Activated CD8-positive, alpha-beta memory T cell treated with anti-CD3 and anti-CD28 coated beads, Interleukin-2, amount 50 U/mL, for 24 hours (primary cell): Measurements from ENCODE around the gene GPC6.

Experiments
- DNase-seq: peaks from one replicate; pipeline ENCODE4 v3.0.0-alpha.2; 2020; ENCODE audit errors: extremely low read depth

Gene GPC6

DNA sequence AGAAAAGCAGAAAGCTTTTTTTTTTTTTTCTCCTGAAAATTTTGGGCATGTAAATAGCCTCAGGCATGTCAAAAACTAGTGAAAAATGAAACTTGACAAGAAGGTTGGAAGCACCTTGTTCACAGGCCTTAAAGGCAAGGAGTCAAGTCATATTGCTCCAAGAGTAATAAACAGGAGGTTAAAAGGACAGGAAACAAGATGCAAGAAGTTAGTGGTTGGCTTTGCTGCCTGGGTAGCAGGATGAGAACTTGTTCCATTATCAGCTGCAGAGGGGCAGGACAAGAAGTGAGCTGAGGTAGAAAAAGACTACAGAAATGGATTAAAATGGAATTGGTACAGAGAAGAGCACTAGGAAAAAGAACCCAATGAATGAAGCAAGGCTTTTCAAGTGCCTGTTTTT lies 1010.3 kb downstream of the GPC6 start:
- DNase-seq = no peak

DNA sequence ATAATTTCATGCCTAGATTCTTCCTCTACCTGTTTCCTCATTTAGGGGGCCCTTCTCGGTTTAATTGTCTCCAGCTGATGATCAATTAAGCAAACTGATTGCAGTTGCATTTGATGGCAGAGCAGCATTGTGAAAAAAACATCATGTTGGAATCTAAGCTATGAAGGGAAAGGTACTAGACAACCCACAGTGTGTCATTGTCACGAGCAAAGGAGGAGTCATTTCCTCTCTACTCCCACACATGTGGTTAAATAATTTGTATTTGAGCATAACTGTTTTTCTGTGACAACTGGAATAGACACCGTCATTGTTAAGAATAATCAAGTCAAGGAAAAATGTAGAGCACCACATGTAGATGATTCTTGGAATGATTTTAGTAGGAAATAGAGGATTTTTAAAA lies 1012.5 kb downstream of the GPC6 start:
- no peak for DNase-seq

DNA sequence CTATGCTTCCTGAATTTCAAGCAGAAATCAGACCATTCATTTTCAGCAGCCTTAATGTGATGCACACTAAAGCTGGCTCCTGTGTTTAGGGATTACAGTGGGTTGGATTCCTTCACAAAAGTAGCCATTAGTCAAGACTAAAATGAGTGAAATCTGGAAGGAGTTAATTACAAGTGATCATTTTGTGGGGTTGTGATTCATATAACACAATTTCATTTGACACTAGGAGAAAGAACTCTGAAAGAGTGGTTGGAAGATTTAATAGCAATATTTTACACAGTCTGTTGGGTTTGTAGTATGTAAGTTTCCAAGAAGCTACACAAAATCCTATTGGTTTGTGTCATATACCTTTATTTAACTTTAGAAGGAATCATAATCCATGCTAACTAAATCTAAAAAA lies 1015.9 kb downstream of the GPC6 start:
- no peak for DNase-seq

DNA sequence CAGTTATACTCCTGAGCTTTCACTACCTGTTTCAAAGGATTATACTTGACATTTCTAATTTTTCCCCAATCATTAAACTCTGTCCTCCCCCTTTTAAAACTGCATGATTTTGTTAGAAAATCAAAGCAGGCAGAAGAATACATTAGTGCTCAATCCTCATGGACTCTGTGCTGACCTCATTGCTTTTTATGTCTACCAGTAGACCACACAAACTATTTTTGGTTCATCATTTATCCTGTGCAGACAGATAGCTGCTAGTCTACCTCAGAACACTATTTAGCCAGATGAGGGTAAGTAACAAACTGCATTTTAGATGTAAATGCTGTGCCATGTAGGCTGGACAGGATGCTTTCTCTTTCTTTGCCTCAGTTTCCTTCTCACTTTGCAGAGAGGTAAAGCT lies 1016.9 kb downstream of the GPC6 start:
- DNase-seq = no peak

DNA sequence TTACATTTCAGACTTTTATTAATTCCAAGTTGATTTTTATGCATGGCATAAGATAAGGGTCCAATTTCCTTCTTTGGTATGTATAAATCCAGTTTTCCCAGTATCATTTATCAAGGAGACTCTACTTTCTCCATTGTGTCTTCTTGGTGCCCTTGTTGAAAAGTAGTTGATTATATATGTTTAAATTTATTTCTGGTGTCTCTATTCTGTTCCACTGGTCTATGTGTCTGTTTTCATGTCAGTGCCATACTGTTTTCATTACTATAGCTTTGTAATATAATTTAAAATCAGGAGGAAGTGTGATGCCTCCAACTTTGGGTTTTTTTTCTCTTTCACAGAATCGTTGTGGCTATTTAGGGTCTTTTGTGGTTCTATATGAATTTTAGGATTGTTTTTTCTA lies 1019.9 kb downstream of the GPC6 start:
- no peak for DNase-seq

DNA sequence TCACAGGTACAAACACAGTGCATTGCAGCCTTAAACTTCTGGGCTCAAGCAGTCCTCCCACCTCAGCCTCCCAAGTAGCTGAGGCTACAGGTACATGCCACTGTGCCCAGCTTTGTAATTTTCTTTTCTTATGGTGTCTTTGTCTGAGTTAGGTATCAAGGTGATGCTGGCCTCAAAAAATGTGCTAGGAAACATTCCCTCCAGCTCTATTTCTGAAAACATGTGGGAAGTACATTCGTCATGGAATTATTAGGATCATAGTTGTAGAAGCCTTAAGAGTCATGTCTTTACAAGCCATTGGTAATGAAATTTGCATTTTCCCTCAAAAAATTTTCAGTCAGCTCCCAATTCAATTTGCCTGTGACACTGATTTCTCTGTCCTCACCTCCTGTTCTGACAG lies 1021.3 kb downstream of the GPC6 start:
- no peak for DNase-seq

DNA sequence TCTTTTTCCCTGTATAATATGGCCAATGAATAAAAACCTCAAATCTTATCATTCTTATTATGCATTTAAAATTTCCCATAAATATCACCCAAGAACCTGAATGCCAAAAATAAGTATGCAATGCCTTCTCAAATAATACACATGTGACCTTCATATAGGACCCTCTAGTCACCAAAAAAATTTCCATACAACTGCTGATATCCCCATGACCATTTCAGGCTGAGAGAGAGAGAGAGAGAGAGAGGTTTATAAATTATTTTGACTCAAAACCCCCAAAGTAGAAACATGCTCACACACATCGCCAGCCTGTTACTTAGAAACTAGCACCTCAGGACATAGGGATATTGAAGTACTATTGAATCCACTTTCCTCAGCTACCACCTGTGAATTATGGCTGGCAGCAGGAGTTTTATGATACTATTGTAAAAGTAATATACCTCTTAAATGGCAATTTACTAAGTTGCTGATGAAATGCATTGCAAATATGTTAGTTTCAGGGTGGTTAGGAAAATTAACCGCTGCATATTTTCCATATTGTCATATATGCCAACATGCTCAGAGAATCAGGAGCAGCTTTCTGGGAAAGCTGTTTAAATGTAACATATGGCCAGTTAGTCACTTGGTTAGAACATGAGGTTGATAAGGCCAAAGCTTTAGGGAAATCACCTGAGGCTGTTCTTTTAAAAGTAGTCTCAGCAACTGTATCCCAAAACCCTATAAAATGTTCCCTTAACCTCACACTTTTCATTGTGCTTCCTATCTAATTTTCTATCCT lies 1022.0 kb downstream of the GPC6 start:
- no peak for DNase-seq

DNA sequence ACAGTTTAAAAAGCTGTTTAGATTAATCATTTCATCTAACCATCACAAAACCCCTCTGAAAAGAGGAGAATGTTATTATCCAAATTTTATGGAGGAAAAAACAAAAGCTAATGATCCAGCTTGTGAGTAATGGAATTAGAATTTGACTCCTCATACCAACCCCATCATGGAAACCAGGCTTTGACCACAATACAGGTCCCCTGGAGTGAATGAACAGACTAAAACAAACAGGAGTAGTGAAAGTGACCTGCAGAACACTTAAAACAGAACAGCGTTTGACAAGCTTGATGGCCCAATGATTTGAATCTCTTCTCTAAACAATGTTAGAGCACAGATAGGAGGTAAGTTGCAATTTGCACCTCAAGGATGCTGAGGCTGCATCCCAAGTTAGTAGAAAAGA lies 1022.9 kb downstream of the GPC6 start:
- DNase-seq = no peak

DNA sequence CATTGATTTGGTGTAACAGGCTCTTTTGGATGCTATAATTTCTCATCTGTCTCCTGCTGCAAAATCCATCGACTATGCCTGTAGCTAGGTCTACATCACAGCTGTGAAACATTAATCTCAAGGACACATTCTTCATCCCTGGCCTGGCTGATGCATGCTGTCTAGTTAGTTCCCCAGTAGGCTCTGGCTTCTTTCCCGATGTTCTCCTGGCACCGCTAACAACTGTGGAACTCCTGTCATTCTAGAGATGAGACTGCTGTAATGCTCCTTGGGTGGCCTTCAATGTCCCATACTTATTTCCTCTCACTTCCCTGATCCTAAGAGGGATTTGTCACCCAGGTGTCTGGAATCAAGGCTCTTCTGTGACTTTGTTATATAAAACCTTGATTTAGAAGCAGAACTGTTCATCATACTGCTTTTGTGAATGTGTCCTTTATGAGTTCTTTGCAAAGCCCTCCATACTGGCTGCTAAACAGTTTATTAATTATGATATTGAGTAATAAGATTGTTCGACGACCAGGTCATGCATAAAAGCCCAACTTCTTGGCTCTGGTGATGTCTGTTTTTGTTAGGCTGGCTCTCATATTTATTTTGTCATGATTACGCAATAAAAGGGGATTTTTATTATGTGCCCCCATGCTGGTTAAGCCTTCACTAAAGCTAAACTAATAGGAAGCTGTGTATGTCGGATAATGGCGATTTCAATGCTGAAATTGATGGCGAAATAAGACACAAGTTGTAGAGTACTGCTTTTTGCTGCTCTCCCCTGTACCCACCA lies 1025.4 kb downstream of the GPC6 start:
- DNase-seq = no peak

DNA sequence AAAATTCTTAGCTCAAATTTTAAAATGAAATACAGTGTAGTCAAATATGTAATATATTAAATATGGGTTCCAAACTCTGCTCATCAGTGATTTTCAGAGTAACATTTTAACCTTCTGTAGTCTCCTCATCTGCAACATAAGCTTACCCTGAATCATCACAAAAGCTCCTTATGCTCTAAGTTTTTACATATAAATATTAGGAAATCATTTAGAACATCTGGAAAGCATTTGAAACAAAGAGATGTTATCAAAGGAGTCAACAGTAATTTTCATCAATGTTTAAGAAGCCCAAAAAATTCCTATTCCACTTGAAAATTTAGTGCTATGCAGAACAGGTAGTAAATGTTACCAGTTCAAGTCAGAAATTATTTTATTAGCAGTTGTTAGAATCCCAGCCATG lies 1028.1 kb downstream of the GPC6 start:
- no peak for DNase-seq

DNA sequence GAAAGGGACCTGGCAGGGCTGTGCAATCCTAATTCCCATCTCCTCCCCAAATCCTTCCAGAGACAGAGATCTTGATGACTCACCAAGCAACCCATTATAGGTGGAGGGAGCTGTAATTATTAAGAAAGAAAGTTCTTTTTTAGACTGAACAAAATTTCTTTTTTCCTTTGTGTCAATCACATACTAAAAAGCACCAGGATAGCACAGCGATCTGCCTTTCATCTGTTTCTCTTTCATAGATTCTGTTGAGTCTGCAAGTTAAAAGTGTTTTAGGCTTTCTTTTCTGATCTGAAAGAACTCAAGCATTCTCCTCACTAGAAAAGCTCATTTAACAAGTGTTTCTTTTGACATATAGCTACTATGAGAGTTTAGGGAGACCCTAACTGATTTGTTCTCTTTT lies 1030.1 kb downstream of the GPC6 start:
- DNase-seq = no peak

DNA sequence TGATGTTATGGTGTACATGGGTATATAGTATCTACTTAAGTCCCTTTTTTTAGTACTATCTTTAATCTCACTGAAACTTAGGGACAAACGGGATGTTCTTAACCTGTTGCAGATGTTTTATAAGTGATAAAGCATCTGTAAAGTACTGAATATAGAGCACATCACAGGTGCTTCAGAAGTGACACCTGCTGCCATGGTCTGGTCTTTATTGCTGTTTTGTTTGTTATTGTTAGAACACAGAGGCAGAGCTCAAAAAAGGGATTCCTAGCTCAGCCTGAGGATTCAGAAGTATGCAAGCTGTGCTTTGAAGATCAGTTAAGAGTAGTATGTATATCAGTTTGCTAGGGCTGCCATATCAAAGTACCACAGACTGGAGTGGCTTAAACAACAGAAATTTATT lies 1033.4 kb downstream of the GPC6 start:
- no peak for DNase-seq

DNA sequence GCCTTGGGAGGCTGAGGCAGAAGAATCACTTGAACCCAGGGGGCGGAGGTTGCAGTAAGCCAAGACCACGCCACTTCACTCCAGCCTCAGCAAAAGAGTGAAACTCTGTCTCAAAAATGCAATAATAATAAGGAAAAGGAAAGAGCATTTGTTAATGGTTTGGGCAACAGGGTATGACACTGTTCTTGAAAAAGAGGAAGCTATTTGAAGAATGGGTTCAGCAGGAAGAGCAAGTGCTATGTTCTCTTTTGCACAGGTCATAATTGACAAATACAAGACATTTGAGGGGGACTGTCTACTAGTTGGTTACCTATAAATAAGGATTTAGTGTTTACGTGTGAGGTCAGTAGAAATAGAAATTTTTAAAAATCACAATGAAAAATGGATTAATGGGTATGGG lies 1034.6 kb downstream of the GPC6 start:
- no peak for DNase-seq

DNA sequence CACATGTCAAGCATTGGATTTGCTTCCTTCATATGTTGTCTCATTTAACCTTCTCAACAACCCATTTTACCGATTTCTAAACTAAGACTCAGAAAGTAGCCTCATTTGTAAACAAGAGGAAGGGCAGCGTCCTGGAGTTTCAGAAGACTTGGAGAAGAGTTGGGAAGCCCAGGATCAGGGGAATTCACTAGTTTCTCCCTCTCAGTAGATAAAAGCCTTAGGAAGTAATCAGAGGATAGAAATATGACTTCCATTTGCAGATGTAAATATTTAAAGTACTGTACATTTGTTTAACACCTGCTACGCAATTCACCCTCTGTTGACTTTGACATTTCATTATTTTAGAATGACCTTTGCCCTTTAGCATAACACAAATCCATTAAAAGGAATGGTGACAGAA lies 1036.4 kb downstream of the GPC6 start:
- no peak for DNase-seq

DNA sequence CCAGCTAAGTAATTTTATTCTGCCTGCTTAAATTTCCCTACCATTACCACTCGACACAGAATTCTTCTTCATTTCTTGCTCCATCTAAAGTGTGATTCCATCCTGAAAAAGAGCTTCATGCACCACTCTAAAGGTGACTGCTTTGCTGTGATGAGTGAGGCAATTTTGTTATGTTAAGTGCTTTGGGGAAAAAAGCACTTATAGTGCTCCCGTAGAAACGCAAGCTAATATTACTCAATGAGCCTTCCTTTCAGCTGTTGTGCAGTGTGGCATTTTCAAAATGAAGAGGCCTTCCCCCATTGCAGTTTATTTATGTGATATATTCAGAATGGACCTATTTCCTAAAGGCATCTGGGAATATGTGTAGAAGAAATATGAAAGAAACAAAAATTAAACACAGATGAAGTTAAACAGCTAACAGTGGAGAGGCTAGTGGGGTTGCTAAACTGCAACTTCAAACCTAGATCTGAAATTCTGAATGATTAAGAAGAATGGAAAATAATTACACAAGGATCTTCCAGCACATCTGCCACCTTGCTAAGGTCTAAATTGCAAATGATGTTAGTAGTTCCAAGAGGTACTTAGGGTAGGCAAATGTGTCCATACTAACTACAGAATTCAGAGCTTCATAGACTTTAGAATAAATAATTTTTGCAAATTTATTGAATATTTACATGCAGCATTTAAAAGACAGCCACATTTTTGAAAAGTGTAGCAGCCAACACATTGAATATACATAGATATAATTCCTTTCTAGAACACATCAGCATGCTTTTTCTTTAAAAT lies 1041.2 kb downstream of the GPC6 start:
- no peak for DNase-seq

DNA sequence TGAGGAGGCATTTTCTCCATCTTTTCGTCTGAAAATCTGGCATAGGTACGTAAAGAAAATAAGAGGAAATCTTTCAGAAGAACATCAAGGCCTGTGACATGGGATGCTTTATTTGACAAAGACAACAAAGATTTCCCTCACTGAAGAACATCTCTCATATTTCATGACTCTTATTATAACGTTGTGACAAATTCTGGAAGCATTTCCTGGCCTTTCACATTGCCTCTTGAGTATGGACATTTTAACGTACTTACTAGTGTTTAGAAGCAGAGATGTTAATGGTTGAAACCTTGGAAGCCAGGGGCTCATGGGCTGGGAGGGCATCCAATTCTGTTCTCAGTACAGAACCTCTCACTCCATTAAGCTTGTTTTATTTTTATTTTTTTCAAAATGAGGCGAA lies 1042.1 kb downstream of the GPC6 start:
- DNase-seq = no peak

DNA sequence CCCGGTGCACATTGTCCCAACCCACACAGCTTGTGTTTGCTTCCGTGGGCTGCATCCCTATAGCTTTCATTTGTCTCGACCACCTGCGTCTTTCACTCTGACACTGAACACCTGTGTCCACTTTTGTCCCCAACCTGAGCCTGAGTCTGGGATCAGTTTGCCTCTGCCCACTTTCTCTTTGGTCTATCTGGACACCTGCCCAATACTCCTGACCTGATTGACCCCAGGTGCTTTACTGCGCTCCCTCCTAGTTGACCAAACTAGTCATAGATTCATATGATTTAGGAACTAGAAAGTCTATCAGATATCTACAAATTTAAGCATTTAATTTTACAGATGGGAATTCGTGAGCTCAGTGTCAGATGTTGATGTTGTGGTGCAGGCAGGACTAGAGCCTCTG lies 1043.0 kb downstream of the GPC6 start:
- no peak for DNase-seq

DNA sequence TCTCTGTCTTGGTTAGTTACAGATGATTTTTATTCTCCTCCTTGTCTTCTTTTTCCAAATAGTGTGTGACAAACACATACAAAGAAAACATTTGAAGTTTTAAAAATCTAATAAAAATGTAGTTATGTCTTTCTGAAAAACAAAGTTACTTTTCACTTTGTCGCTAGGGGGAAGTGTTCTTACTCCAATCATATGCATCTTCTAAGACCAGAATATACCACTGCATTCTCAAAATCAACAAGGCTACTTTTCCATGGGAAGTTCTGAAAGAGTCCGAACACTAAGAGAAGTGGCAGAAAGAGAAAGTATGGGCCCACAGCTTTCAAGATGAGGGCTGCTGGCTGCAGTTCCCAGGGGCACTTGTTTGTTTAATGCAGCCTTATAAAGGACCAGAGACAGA lies 1043.9 kb downstream of the GPC6 start:
- DNase-seq = no peak

DNA sequence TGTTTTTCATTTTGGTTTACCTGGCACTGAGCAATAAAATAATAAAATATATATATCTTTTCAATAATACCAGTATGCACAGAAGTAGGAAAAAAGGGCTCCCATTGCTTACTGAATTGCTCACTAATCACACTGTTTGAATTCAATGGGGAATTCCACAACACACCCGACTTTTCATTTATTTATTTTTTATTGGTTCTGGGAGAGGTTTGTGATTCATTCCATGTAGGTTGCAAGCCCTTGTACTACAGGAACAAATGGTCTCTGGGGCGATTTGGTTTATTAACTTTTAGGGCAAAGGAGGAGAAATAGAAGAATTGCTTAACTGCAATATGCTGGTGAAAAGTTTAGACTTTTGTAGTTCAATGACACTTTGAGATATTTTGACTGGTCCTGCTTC lies 1045.4 kb downstream of the GPC6 start:
- DNase-seq = no peak

DNA sequence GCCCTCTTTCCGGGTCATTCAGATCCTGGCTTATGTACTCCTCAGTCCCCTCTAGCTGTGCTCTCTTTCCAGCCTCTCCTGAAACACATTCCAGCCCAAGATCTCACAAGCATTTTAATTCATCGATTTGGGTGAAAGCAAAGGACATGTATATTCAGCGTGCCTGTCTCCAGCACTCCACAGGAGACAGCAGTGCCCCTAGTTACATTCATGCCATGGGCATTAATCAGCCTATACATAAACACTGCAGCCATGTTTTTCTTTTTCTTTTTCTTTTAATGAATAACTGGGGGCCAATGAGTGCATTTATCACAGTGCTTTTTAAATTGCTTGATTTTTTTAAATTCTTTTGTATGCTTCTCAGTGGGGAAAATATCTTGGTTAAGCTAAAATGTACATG lies 1053.7 kb downstream of the GPC6 start:
- DNase-seq = no peak

DNA sequence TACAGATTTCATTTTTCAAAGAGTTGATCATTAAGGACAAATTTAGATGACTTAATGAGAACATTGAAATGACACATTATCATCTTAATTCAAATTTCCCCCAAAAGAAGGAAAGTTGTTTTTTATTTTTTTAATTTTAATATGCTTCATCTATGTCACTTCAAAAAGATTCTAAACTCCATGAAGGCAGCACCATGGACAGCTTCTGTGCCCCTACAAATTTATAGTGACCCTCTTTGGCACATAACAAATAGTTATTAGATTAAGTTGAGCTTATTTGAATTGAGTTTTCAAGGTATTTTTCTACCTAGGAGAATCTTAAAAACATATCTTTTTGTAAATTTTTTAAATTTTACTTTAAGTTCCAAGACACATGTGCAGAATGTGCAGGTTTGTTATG lies 1054.2 kb downstream of the GPC6 start:
- DNase-seq = no peak

DNA sequence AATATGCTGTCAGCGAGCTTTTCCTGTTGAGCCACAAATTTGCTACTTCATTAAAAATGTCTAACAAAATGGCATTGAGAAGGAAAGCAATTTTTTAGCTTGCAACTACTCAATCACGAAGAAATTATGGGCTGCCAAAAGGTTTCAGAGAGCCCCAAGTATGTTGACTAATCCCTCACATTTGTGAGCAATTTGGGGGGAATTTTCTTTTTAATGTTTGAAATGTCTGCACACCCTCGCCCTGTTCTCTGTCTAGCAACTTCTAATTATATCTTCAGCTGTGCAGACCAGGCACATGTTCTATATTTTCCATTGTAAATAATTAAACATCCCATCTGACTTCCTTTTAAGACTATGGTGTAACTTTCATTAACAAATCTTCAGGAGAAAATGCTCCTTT lies 1060.0 kb downstream of the GPC6 start:
- DNase-seq = no peak
